PC-3 (cell line): Measurements from ENCODE around the gene MYH8. TPM values are rescaled to one million over a fixed set of nuclear protein-coding genes. Genes with fewer than 3 reads are reported as not detected.

Source experiments
- ATAC-seq: fragments of 200-7000 bp; cut with Tn5 transposase; 2 replicates; pipeline ENCODE4 v1.9.1; 2020; ENCODE audit warnings: mild to moderate bottlenecking, moderate library complexity
- BruUV-seq: library from RNA; stranded (reverse); fragments of 400-500 nt; replicated peaks from 2 replicates; lab custom pipeline; 2021; lab: Mats Ljungman, UMichigan
- CTCF ChIA-PET: fragments of 300-600 bp; sonication (Branson Sonifier 250); formaldehyde crosslinking; loops from one replicate; lab custom pipeline; 2022; ENCODE audit warnings: antibody characterized with exemption; lab: Charles Lee
- POLR2A ChIA-PET: fragments of 300-600 bp; sonication (Branson Sonifier 250); formaldehyde crosslinking; loops from one replicate; lab custom pipeline; 2022; ENCODE audit warnings: antibody characterized with exemption; ENCODE audit not compliant: unreplicated experiment; lab: Charles Lee
- DNase-seq: peaks from one replicate; pipeline ENCODE4 v3.0.0-alpha.2; 2015
- H2AFZ ChIP-seq: fragments of 300-600 bp; sonication (generic); 2 replicates; pipeline ENCODE4 v1.6.0; 2016; ENCODE audit warnings: antibody characterized with exemption, low read length
- H3F3A ChIP-seq: fragments of 300-600 bp; sonication (generic); one replicate; pipeline ENCODE4 v1.6.0; 2017; ENCODE audit warnings: antibody characterized with exemption, low read length, control low read depth, mild to moderate bottlenecking; ENCODE audit not compliant: unreplicated experiment
- H3K27ac ChIP-seq: fragments of 300-600 bp; sonication (generic); 2 replicates; pipeline ENCODE4 v1.5.1; 2016; ENCODE audit warnings: mild to moderate bottlenecking, low read length
- H3K27me3 ChIP-seq: fragments of 300-600 bp; sonication (generic); 2 replicates; pipeline ENCODE4 v1.6.1; 2016; ENCODE audit warnings: low read length, mixed read lengths
- H3K36me3 ChIP-seq: fragments of 300-600 bp; sonication (generic); 2 replicates; pipeline ENCODE4 v1.6.1; 2016; ENCODE audit warnings: low read depth, mixed run types, low read length, mixed read lengths
- H3K4me1 ChIP-seq: fragments of 300-600 bp; sonication (generic); 2 replicates; pipeline ENCODE4 v1.5.1; 2016; ENCODE audit warnings: low read length; ENCODE audit not compliant: insufficient read depth
- H3K4me2 ChIP-seq: fragments of 300-600 bp; sonication (generic); 2 replicates; pipeline ENCODE4 v1.6.0; 2016; ENCODE audit warnings: low read length
- H3K4me3 ChIP-seq: fragments of 300-600 bp; sonication (generic); 2 replicates; pipeline ENCODE4 v1.5.1; 2016; ENCODE audit warnings: mild to moderate bottlenecking, low read length, mixed read lengths
- H3K79me2 ChIP-seq: fragments of 300-600 bp; sonication (generic); 2 replicates; pipeline ENCODE4 v1.6.1; 2017; ENCODE audit warnings: low read length, mixed read lengths
- H3K9ac ChIP-seq: fragments of 300-600 bp; sonication (generic); 2 replicates; pipeline ENCODE4 v1.6.0; 2016; ENCODE audit warnings: mild to moderate bottlenecking, low read length
- H3K9me2 ChIP-seq: fragments of 300-600 bp; sonication (generic); replicated peaks from 2 replicates; pipeline ENCODE4 v1.6.1; 2016; ENCODE audit warnings: mixed run types, low read length, mixed read lengths
- H3K9me3 ChIP-seq: fragments of 300-600 bp; sonication (generic); 2 replicates; pipeline ENCODE4 v1.6.1; 2016; ENCODE audit warnings: low read length, mixed read lengths
- H4K20me1 ChIP-seq: fragments of 300-600 bp; sonication (generic); 2 replicates; pipeline ENCODE4 v1.6.1; 2016; ENCODE audit warnings: low read length, mixed read lengths
- EZH2 ChIP-seq: fragments of 300-600 bp; sonication (generic); IDR thresholded peaks from one replicate; pipeline ENCODE4 v1.6.1; 2017; ENCODE audit warnings: antibody characterized with exemption, mild to moderate bottlenecking, low read length; ENCODE audit not compliant: unreplicated experiment
- EZH2phosphoT487 ChIP-seq: fragments of 300-600 bp; sonication (generic); IDR thresholded peaks from 2 replicates; pipeline ENCODE4 v1.6.1; 2018; ENCODE audit warnings: mild to moderate bottlenecking, antibody characterized with exemption, low read length, borderline replicate concordance
- intact Hi-C: fragments of 100-400 bp; cut with micrococcal nuclease; formaldehyde crosslinking; loops from 2 replicates; pipeline ENCODE4 v1.9.0; 2023
- total RNA-seq: library from RNA; depleted of rRNA; stranded (reverse); fragments of >200 nt; gene quantifications from 2 replicates; pipeline ENCODE4 v1.2.3, GENCODE V29; 2014
- TF ChIP-seq, protein P1 (sequence below): fragments of 300-600 bp; sonication (generic); conservative IDR thresholded peaks from 2 replicates; pipeline ENCODE4 v1.5.1; 2017; ENCODE audit warnings: antibody characterized with exemption, low read depth, mild to moderate bottlenecking, low read length

The MYH8 gene
- total RNA-seq, 1 experiment from 2014 or later: not detected

DNA sequence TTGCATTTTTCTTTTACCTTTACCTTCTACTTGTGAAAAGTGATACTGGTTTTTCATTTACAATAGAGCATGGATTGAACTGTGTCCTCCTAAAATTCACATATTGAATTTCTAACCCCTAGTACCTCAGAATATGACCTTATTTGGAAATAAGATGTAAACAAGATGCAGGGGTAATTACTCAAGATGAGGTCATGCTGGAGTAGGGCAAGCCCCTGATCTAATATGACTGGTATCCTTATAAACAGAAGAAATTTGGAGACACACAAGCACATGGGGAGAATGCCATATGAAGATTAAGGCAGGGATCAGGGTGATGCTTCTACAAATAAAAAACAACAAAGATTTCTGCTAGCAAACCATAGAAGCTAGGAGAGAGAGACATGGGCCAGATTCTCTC lies 61.2 kb downstream of the MYH8 start:
- Histone ChIP-seq H3F3A (no peaks in the 10 kb centered on the region), H3K4me2 (no peak overlapping the region), H3K4me3 (no peak overlapping the region), H3K27me3 (peaks cover 6% of the 10 kb centered on the region; the same call in 1 of the 2 replicates), H3K79me2 (no peaks in the 10 kb centered on the region), H3K36me3 (no peaks in the 10 kb centered on the region), H3K9me2 (no peaks in the 10 kb centered on the region), H3K4me1 (no peaks in the 10 kb centered on the region), H2AFZ (no peak overlapping the region), H3K9ac (no peak overlapping the region), H3K9me3 (no peaks in the 10 kb centered on the region), H3K27ac (no peak overlapping the region), H4K20me1 (no peaks in the 10 kb centered on the region)
- intact Hi-C loops: no loop called here
- ATAC-seq (no peak), DNase-seq (no peak)
- no TSS peak for BruUV-seq
- ChIA-PET POLR2A (no interaction called here), CTCF (no interaction called here)
- TF ChIP-seq EZH2phosphoT487 (no peak), EZH2 (no peak)
- TF ChIP-seq, protein P1, sequence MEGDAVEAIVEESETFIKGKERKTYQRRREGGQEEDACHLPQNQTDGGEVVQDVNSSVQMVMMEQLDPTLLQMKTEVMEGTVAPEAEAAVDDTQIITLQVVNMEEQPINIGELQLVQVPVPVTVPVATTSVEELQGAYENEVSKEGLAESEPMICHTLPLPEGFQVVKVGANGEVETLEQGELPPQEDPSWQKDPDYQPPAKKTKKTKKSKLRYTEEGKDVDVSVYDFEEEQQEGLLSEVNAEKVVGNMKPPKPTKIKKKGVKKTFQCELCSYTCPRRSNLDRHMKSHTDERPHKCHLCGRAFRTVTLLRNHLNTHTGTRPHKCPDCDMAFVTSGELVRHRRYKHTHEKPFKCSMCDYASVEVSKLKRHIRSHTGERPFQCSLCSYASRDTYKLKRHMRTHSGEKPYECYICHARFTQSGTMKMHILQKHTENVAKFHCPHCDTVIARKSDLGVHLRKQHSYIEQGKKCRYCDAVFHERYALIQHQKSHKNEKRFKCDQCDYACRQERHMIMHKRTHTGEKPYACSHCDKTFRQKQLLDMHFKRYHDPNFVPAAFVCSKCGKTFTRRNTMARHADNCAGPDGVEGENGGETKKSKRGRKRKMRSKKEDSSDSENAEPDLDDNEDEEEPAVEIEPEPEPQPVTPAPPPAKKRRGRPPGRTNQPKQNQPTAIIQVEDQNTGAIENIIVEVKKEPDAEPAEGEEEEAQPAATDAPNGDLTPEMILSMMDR: no peak

DNA sequence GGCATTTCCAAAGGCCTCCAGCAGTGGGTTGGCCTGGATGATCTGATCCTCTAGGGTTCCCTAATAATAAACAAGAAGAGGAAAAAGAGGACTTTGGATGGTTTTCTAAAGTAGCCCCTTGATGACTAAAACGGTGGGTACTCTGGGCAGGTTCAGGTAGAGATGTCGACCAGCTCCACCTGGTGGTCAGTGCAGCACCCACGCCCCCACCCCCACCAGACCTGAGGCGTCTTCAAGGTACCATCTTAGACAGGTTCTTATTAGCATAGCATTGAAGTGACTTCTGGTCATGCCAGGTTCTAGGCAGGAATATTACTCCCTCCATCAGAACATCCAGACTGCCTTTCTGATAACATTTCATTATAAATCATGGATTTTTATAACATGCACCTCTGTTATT lies 64.0 kb downstream of the MYH8 start:
- CTCF ChIA-PET: no interaction called here

DNA sequence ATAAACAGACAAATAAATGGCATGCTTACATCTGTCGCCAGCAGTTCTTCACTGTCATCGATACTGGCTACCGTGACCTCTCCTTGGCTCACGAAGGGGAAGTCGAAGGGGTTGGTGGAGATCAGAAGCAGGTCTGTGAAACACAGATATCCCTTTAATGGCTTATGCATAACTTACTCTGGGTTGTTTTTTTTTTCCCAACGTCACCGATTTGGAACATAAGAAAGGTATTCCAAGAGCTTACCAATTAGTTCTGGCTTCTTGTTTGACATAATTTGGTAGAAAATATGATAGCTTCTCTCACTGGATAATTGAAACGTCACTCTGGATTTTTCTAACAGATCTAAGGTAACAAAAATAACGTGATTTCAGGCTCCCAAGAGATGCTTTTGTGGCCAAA lies 67.1 kb downstream of the MYH8 start:
- Histone ChIP-seq H4K20me1 (no peaks in the 10 kb centered on the region), H3K27ac (no peak overlapping the region), H3K9ac (no peak overlapping the region), H3F3A (no peaks in the 10 kb centered on the region), H3K4me1 (no peaks in the 10 kb centered on the region), H3K9me3 (no peaks in the 10 kb centered on the region), H3K4me2 (no peak overlapping the region), H3K9me2 (no peaks in the 10 kb centered on the region), H3K4me3 (no peak overlapping the region), H3K27me3 (no peaks in the 10 kb centered on the region), H3K79me2 (no peaks in the 10 kb centered on the region), H3K36me3 (no peaks in the 10 kb centered on the region), H2AFZ (no peak overlapping the region)
- no TSS peak for BruUV-seq
- ATAC-seq (no peak), DNase-seq (no peak)
- CTCF ChIA-PET: no interaction called here
- POLR2A ChIA-PET: no interaction called here
- TF ChIP-seq, protein P1: no peak
- TF ChIP-seq EZH2phosphoT487 (no peak), EZH2 (no peak)
- intact Hi-C loops: no loop called here

More for the DNA sequence above, 64.0 kb downstream of the MYH8 start:
- Histone ChIP-seq H2AFZ (no peak overlapping the region), H3F3A (no peaks in the 10 kb centered on the region), H3K27me3 (no peaks in the 10 kb centered on the region), H4K20me1 (no peaks in the 10 kb centered on the region), H3K79me2 (no peaks in the 10 kb centered on the region), H3K4me1 (no peaks in the 10 kb centered on the region), H3K36me3 (no peaks in the 10 kb centered on the region), H3K4me2 (no peak overlapping the region), H3K9me3 (no peaks in the 10 kb centered on the region), H3K9ac (no peak overlapping the region), H3K4me3 (no peak overlapping the region), H3K27ac (no peak overlapping the region), H3K9me2 (no peaks in the 10 kb centered on the region)
- no TSS peak for BruUV-seq
- TF ChIP-seq EZH2 (no peak), EZH2phosphoT487 (no peak)
- TF ChIP-seq, protein P1: peak; percentile 56
- intact Hi-C loops: no loop called here
- DNase-seq (peak; percentile 4), ATAC-seq (no peak)
- POLR2A ChIA-PET: no interaction called here
